ENCODE measurements around the gene IFNW1. TPM values are rescaled to one million over a fixed set of nuclear protein-coding genes. Genes with fewer than 3 reads are reported as not detected.

IFNW1 gene
- total and polyA plus RNA-seq, 2 donors (not counting 3 experiments of a cell fraction or from before 2014, with no cell fraction given) = not detected

- Histone ChIP-seq H3K9ac (replicated peaks; ENCODE audit: extremely low read depth, insufficient read depth, low read length) (no peak overlapping the region), H3K9me3 (replicated peaks; ENCODE audit: control insufficient read depth, insufficient read depth, low read length) (no peaks in the 10 kb centered on the region), H3K36me3 (ENCODE audit: control insufficient read depth in 2 of 2, extremely low read depth in 1 of 2, insufficient read depth in 2 of 2, low read length in 2 of 2) (no peaks in the 10 kb centered on the region), H3K9me1 (replicated peaks; ENCODE audit: control insufficient read depth, extremely low read depth, insufficient read depth, low read length) (no peaks in the 10 kb centered on the region), H3K79me2 (ENCODE audit: control insufficient read depth, insufficient read depth, low read length) (no peaks in the 10 kb centered on the region), H3K4me3 (replicated peaks in 1 of 3; ENCODE audit: insufficient read depth in 1 of 3, low read depth in 1 of 3, low read length in 3 of 3) (no peak overlapping the region), H3K27me3 (ENCODE audit: control insufficient read depth in 2 of 2, insufficient read depth in 2 of 2, low read length in 2 of 2) (peaks cover 0 to 6% of the 10 kb centered on the region in 2 experiments), H4K20me1 (replicated peaks; ENCODE audit: control insufficient read depth, extremely low read depth, insufficient read depth, low read length) (no peaks in the 10 kb centered on the region), H3K27ac (ENCODE audit: insufficient read depth, low read depth, low read length) (no peak overlapping the region), H3K4me2 (ENCODE audit: insufficient read depth, low read length) (no peak overlapping the region), H3K4me1 (ENCODE audit: control insufficient read depth, extremely low read depth, insufficient read depth, low read length) (no peaks in the 10 kb centered on the region), H2AFZ (ENCODE audit: low read depth, low read length) (no peak overlapping the region)
- DNase-seq (ENCODE audit: low read depth, low spot score) = no peak
- dilution Hi-C loops (cut with MboI; ENCODE audit: extremely low pct_ligation_motif_present, low sequenced_read_pairs) = no loop called here
- ChIA-PET CTCF (no interaction called here), POLR2A (no interaction called here)
- no peak for TF ChIP-seq MYC (IDR thresholded peaks at IDR 0.05; ENCODE audit: low read depth, low read length)
- TF ChIP-seq, protein P1, sequence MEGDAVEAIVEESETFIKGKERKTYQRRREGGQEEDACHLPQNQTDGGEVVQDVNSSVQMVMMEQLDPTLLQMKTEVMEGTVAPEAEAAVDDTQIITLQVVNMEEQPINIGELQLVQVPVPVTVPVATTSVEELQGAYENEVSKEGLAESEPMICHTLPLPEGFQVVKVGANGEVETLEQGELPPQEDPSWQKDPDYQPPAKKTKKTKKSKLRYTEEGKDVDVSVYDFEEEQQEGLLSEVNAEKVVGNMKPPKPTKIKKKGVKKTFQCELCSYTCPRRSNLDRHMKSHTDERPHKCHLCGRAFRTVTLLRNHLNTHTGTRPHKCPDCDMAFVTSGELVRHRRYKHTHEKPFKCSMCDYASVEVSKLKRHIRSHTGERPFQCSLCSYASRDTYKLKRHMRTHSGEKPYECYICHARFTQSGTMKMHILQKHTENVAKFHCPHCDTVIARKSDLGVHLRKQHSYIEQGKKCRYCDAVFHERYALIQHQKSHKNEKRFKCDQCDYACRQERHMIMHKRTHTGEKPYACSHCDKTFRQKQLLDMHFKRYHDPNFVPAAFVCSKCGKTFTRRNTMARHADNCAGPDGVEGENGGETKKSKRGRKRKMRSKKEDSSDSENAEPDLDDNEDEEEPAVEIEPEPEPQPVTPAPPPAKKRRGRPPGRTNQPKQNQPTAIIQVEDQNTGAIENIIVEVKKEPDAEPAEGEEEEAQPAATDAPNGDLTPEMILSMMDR (IDR thresholded peaks at IDR 0.05; ENCODE audit: extremely low read depth in 1 of 2, insufficient read depth in 1 of 2, low read depth in 1 of 2, low read length in 2 of 2) = no peak
- no peak for TF ChIP-seq POLR2A (IDR thresholded peaks at IDR 0.05; ENCODE audit: low read depth, low read length)
- TF ChIP-seq FOS (IDR thresholded peaks at IDR 0.05; ENCODE audit: borderline replicate concordance, insufficient read depth, low read length) = no peak
- TF ChIP-seq EZH2 (IDR thresholded peaks at IDR 0.05; ENCODE audit: borderline replicate concordance, low read depth, low read length, severe bottlenecking) = no peak
- TF ChIP-seq MAX (IDR thresholded peaks at IDR 0.05; ENCODE audit: insufficient read depth, insufficient read length) = no peak
- no peak for TF ChIP-seq GATA2 (IDR thresholded peaks at IDR 0.05; ENCODE audit: insufficient read depth, insufficient read length, low read depth, low read length)
- no peak for TF ChIP-seq JUN (IDR thresholded peaks at IDR 0.05; ENCODE audit: borderline replicate concordance, insufficient read depth, insufficient read length, low read depth)
- no peak for TF ChIP-seq POLR2AphosphoS5 (IDR thresholded peaks at IDR 0.05; ENCODE audit: insufficient read depth, low read depth, low read length)
- intact Hi-C loops (cut with micrococcal nuclease) = no loop called here
- no TSS peak for BruUV-seq (replicated peaks)
- FAIRE-seq = no peak
These were observed 23.9 kb upstream of the IFNW1 start for GRCh38 chr9:21165516-21165915.
